GM19240 (cell line): Measurements from ENCODE around the gene GPR25.

ENCODE experiments used
- DNase-seq: peaks from one replicate; pipeline ENCODE4 v3.0.0; 2011; ENCODE audit warnings: low spot score; ENCODE audit not compliant: insufficient read length

GPR25 gene, protein sequence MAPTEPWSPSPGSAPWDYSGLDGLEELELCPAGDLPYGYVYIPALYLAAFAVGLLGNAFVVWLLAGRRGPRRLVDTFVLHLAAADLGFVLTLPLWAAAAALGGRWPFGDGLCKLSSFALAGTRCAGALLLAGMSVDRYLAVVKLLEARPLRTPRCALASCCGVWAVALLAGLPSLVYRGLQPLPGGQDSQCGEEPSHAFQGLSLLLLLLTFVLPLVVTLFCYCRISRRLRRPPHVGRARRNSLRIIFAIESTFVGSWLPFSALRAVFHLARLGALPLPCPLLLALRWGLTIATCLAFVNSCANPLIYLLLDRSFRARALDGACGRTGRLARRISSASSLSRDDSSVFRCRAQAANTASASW

DNA sequence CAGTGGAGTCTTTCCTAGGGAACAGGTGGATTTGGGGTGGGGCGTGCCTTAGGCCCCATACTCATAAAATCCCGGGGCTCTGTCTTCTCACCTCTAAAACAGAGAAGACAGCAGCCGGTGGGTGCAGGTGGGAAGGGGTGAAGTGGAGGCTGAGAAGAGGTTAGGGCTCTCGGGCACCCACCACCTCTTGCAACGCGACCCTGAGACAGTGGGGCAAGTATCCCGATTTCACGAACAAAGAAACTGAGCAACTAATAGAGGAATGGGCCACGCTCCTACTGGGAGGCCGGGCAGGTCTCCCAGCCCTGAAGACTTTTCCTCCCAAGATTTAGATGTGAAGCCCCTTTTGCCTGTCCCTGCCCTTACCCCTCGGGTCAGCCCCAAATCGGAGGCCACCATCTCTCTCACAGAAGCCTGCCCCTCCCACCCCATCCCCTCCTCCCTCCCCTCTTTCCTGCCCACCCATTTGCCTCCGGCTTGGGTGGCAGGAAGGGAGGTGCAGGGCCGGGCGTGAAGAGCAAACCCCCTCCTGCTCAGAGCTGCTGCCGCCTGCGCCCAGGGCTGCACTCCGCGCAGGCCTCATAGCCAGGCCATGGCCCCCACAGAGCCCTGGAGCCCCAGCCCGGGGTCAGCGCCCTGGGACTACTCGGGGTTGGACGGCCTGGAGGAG is at the start of gene GPR25:
TSS of gene GPR25 (plus strand) at position 536 of the 670 bp plus-strand sequence. CDS start at position 593, 57 bp downstream.
- no peak for DNase-seq

GRCh38 chr1:200831091-200831490 is 41.7 kb upstream of the GPR25 start:
- no peak for DNase-seq

- no peak for DNase-seq
These were observed 38.4 kb upstream of the GPR25 start for GRCh38 chr1:200834383-200834782.

DNA sequence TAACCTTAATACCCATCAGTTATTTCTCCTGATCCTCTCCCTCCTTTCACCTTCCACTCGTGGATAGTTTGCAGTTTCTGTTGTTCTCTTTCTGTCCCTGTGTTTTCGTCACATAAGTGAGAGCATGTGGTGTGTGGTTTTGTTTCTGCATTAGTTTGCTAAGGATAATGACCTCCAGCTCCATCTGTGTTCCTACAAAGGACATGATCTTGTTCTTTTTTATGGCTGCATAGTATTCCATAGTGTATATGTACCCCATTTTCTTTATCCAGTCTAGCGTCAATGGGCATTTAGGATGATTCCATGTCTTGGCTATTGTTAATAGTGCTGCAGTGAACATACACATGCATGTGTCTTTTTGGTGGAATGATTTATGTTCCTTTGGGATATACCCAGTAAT is 36.6 kb upstream of the GPR25 start:
- no peak for DNase-seq

DNA sequence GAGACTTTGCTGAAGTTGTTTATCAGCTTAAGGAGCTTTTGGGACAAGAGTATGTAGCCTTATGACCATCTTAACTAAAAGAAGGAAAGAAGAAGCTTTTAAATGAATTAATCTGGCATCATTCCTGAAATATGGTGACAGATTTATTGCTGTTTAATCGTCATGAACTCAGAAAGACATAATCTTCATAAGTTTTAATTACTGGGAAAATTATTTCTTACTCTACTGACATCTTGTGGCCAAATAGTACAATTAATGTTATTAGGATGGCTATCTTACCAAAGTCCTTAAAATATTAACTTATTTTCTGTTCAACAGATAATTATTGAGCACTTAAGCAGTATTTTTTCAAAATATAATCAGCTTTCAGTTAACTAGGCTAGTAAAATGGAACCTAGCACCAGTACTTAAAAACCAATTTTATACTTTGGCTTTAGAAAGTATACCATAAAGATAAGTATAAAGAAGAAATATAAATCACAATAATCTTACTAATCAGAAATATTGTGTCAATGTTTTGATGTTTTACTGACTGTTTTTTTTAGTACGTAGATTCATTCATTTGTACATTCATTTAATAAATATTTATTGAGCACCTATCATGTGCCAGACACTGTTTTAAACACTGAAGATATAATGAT is 34.7 kb upstream of the GPR25 start:
- no peak for DNase-seq

DNA sequence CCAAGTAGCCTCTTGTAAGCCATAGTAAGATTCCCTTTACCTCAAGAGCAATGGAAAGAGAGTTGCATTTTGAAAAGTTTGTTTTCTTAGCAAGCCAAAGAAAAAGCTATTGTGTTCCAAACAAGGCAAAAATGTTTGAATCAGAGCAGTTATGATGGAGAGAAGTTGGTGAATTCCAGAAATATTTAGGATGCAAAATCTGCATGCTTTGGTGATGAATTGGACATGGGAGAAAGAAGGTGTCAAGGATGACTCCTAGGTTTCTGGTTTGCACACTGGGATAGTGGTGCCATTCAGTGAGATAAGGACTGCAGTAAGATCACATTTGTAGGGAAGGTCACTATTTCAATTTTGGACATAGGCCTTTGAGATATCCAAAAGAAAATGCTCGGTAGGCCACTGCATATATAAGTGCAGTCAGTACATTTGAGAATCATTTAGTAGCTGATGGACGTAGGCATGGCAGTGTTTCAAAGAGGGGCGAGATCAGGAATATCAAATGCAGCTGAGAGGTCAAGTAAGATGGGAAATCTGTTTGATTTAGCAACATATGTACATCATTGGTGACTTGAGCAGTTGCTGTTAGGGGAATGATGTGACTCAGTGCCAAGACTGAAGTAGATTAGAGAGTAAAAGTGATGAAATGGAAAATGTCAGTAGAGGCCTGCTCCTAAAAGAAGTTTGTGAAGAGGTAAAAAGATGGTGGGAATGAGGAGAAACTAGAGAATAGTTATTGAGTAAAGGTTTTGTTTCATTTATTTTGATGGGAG is 33.9 kb upstream of the GPR25 start:
- no peak for DNase-seq

DNA sequence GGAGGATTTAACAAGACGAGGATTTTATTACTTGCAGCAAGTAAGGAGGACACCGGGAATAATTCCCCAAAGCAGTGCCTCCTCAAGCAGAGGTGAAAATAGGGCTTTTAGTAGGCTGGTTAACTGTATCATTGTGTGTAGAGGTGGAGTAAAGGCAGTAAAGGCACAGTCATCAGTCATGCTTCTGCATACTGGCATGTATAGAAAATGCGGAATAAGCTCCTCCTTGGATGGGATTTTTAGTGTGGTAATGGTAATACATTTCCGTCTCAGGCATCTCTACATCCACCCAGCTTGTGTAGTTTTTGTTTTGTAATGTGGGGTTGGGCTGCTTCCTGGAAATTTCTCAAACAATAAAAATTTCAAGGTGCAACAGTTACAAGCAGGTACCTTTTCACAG is 27.4 kb upstream of the GPR25 start:
- no peak for DNase-seq

GRCh38 chr1:200846398-200846797 is 26.4 kb upstream of the GPR25 start:
- no peak for DNase-seq

- no peak for DNase-seq
These were observed 23.4 kb upstream of the GPR25 start for GRCh38 chr1:200849430-200849829.

DNA sequence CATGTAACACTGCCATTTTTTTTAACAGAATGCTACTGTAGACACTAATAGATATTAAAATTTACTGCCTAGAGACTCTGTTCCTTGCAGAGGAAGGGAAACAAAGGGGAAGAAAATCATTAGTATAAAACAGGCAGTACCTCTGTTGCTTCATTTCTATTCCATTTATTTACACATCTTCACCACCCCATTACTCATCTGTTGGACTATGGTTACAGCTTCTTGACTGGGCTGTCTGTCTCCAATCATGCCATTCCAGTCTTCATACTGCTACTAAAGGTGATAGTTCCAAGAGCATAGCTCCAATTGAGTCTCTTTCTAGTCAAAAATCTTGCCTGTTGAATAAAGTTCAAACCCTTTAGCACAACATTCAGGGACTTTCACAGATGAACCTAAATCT is 22.2 kb upstream of the GPR25 start:
- DNase-seq: no peak

DNA sequence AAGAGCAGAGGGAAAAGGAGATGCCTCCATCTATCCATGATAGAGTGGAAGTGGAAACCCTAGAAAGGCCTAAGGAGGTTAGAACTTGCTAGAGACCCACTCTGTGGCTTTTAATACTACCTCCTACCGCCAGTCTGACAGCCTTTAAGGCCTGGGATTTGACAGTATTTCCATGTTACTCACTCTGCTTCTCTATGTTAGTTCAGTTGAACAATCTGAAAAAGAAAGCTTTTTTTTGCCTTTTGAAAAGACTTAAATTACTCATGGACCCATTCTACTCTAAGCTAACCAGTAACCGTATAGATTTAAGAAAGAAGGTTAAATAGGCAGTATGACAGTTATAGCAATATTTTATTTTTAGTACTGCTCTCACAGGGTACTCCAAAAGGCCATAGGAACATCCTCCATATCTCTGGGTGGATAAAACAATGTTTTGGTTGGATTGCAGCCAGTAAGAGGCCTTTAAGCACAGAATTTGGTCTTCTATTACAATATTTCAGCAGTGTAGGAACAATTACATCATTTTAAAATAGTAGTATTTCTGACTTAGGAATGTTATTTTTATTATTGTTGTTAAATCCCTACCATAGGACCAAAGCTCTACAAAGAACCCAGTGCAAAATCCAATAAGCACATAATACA is 15.9 kb upstream of the GPR25 start:
- DNase-seq: no peak

- DNase-seq: no peak
These were observed 15.0 kb upstream of the GPR25 start for GRCh38 chr1:200857804-200858203.

- no peak for DNase-seq
These were observed 10.7 kb upstream of the GPR25 start for GRCh38 chr1:200861937-200862647.

- DNase-seq: no peak
These were observed 9.9 kb upstream of the GPR25 start for GRCh38 chr1:200862713-200863415.

- DNase-seq: no peak
These were observed 6.7 kb upstream of the GPR25 start for GRCh38 chr1:200866116-200866515.

GRCh38 chr1:200866521-200866920 is 6.3 kb upstream of the GPR25 start:
- DNase-seq: peak; percentile 67

- DNase-seq: no peak
These were observed 5.6 kb upstream of the GPR25 start for GRCh38 chr1:200867018-200867811.

DNA sequence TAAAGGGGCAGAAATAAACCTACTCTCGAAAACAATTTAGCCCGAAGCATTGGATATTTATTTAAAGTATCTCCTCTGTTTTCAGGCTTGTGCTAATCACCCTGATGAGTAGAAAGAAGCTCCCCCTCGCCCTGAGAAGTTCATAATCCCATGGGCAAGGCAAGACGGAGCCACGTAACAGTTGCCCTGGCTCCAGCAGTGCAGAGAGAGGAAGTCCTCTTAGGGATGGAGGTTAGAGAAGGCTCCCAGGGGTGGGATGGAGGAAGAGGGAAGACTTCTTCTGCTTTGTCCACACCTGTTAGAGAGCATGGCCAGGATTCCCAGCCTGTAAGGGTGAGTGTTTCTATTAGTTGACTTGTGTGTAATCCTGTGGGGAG is 3.4 kb upstream of the GPR25 start:
- no peak for DNase-seq

GRCh38 chr1:200869753-200870391 is 2.9 kb upstream of the GPR25 start:
- DNase-seq: peak; percentile 62
